Keratinocyte (primary cell): ENCODE results near the gene TUBB2B. TPM values are rescaled to one million over a fixed set of nuclear protein-coding genes. Genes with fewer than 3 reads are reported as not detected.

Experiments
- DNase-seq: peaks from one replicate; pipeline ENCODE4 v3.0.0-alpha.2; 2011; ENCODE audit warnings: low read depth, missing footprints, low spot score
- FAIRE-seq: peaks from 2 replicates; lab custom pipeline; 2011; peaks lifted over from hg19 to GRCh38; lab: Jason Lieb, UNC
- H2AFZ ChIP-seq: 2 replicates; pipeline ENCODE4 v1.6.0; 2012; ENCODE audit warnings: low read length, control low read depth, inconsistent platforms; ENCODE audit not compliant: control insufficient read depth
- H3K27ac ChIP-seq: 2 replicates; pipeline ENCODE4 v1.5.1; 2011; ENCODE audit warnings: low read length; ENCODE audit not compliant: control insufficient read depth, insufficient read depth
- H3K27me3 ChIP-seq: 3 replicates; pipeline ENCODE4 v1.6.0; 2011; ENCODE audit warnings: low read length; ENCODE audit not compliant: control insufficient read depth, insufficient read depth; ENCODE audit errors: extremely low read depth
- H3K36me3 ChIP-seq, 2 experiments: 2 replicates in 1 of 2; 3 replicates in 1 of 2; pipeline ENCODE4 v1.5.1; 2011; ENCODE audit warnings: low read length in 2 of 2, mild to moderate bottlenecking in 1 of 2; ENCODE audit not compliant: control insufficient read depth in 2 of 2, insufficient read depth in 2 of 2; ENCODE audit errors: extremely low read depth in 1 of 2
- H3K4me1 ChIP-seq: 3 replicates; pipeline ENCODE4 v1.5.1; 2011; ENCODE audit warnings: low read length; ENCODE audit not compliant: control insufficient read depth, insufficient read depth; ENCODE audit errors: extremely low read depth
- H3K4me2 ChIP-seq: 3 replicates; pipeline ENCODE4 v1.6.0; 2011; ENCODE audit warnings: low read depth, low read length; ENCODE audit not compliant: control insufficient read depth, insufficient read depth; ENCODE audit errors: extremely low read depth
- H3K4me3 ChIP-seq, 3 experiments: fragments of 200-600 bp in 1 of 3; sonication (generic) in 1 of 3; 2 replicates in 2 of 3; 3 replicates in 1 of 3; pipeline ENCODE4 v1.5.1; 2011 to 2016; ENCODE audit warnings: low read length in 3 of 3, mild to moderate bottlenecking in 3 of 3, control low read depth in 2 of 3, inconsistent platforms in 1 of 3, low read depth in 1 of 3, mixed read lengths in 1 of 3, mixed run types in 1 of 3, moderate library complexity in 1 of 3; ENCODE audit not compliant: control insufficient read depth in 2 of 3, insufficient read depth in 2 of 3; ENCODE audit errors: extremely low read depth in 1 of 3
- H3K79me2 ChIP-seq: 2 replicates; pipeline ENCODE4 v1.6.0; 2012; ENCODE audit warnings: low read length; ENCODE audit not compliant: control insufficient read depth, insufficient read depth
- H3K9ac ChIP-seq: 3 replicates; pipeline ENCODE4 v1.6.0; 2011; ENCODE audit warnings: low read length; ENCODE audit not compliant: control insufficient read depth, insufficient read depth; ENCODE audit errors: extremely low read depth
- H3K9me1 ChIP-seq: 3 replicates; pipeline ENCODE4 v1.6.0; 2011; ENCODE audit warnings: low read length; ENCODE audit not compliant: control insufficient read depth, insufficient read depth; ENCODE audit errors: extremely low read depth
- H3K9me3 ChIP-seq: 2 replicates; pipeline ENCODE4 v1.5.1; 2012; ENCODE audit warnings: low read depth, low read length; ENCODE audit not compliant: control insufficient read depth
- H4K20me1 ChIP-seq: 3 replicates; pipeline ENCODE4 v1.6.0; 2011; ENCODE audit warnings: low read length; ENCODE audit not compliant: control insufficient read depth, insufficient read depth; ENCODE audit errors: extremely low read depth
- CTCF ChIP-seq, 3 experiments: IDR thresholded peaks in 1 of 3; conservative IDR thresholded peaks in 1 of 3; optimal IDR thresholded peaks in 1 of 3; 2 replicates in 2 of 3; 3 replicates in 1 of 3; pipeline versions ENCODE3 to v1.5.1; 2011; ENCODE audit warnings: low read length in 3 of 3, mild to moderate bottlenecking in 3 of 3, moderate library complexity in 2 of 3, control low read depth in 1 of 3, inconsistent platforms in 1 of 3; ENCODE audit not compliant: insufficient read depth in 2 of 3; ENCODE audit errors: extremely low read depth in 1 of 3
- EZH2 ChIP-seq: IDR thresholded peaks from one replicate; pipeline ENCODE4 v1.6.1; 2012; ENCODE audit warnings: inconsistent platforms, mild to moderate bottlenecking, low read length, moderate library complexity
- dilution Hi-C: fragments of 300-500 bp; cut with MboI; formaldehyde crosslinking; loops from one replicate; pipeline ENCODE4 v1.7.0; 2020; ENCODE audit warnings: low sequenced_read_pairs; ENCODE audit not compliant: extremely low pct_ligation_motif_present
- polyA plus RNA-seq, 5 experiments: library from polyadenylated mRNA; depleted of rRNA in 3 of 5; stranded (reverse) in 3 of 5; stranded (forward) in 1 of 5; unstranded in 1 of 5; fragments of >200 nt; gene quantifications; 1 replicate in 1 of 5; 2 replicates in 3 of 5; 3 replicates in 1 of 5; pipeline versions ENCODE4 v1.2.1 to v1.2.3, GENCODE V29; 2011 to 2012; ENCODE audit warnings: missing spikeins in 2 of 5, low read depth in 1 of 5, low replicate concordance in 1 of 5

TUBB2B gene
- polyA plus RNA-seq, 1 donor (not counting 4 experiments of a cell fraction or from before 2014, with no cell fraction given): not detected

- Histone ChIP-seq H3K4me2 (no peak overlapping the region), H3K9ac (no peak overlapping the region), H3K9me1 (no peaks in the 10 kb centered on the region), H3K36me3 (peaks cover 15 to 38% of the 10 kb centered on the region in 2 experiments), H3K9me3 (no peaks in the 10 kb centered on the region), H2AFZ (no peak overlapping the region), H3K4me1 (peaks cover 4% of the 10 kb centered on the region), H3K27ac (no peak overlapping the region), H4K20me1 (peaks cover 22% of the 10 kb centered on the region), H3K27me3 (no peaks in the 10 kb centered on the region), H3K79me2 (peaks cover 52% of the 10 kb centered on the region), H3K4me3 (no peak overlapping the region)
- DNase-seq (no peak), FAIRE-seq (no peak)
- dilution Hi-C loops: no loop called here
- TF ChIP-seq EZH2 (no peak), CTCF (optimal IDR thresholded peaks at IDR 0.05 in 1 of 3, IDR thresholded peaks at IDR 0.05 in 1 of 3, conservative IDR thresholded peaks at IDR 0.05 in 1 of 3; ENCODE audit: extremely low read depth in 1 of 3, insufficient read depth in 2 of 3, low read length in 3 of 3) (no peak)
Measured at GRCh38 chr6:3266170-3266569, 38.7 kb upstream of the TUBB2B start.

- no peak for FAIRE-seq
- Histone ChIP-seq H3K79me2 (peaks cover 57% of the 10 kb centered on the region), H4K20me1 (peaks cover 18% of the 10 kb centered on the region)
Measured at GRCh38 chr6:3265671-3266070, 38.2 kb upstream of the TUBB2B start.

More at GRCh38 chr6:3265671-3266070, 38.2 kb upstream of the TUBB2B start:
- Histone ChIP-seq H3K27ac (no peak overlapping the region), H3K9me1 (no peaks in the 10 kb centered on the region), H3K36me3 (peaks cover 12 to 33% of the 10 kb centered on the region in 2 experiments), H3K4me2 (no peak overlapping the region), H3K27me3 (no peaks in the 10 kb centered on the region), H3K9ac (no peak overlapping the region), H3K4me3 (no peak overlapping the region), H3K4me1 (peaks cover 4% of the 10 kb centered on the region), H3K9me3 (no peaks in the 10 kb centered on the region), H2AFZ (no peak overlapping the region)
- no peak for TF ChIP-seq CTCF (optimal IDR thresholded peaks at IDR 0.05 in 1 of 3, IDR thresholded peaks at IDR 0.05 in 1 of 3, conservative IDR thresholded peaks at IDR 0.05 in 1 of 3; ENCODE audit: extremely low read depth in 1 of 3, insufficient read depth in 2 of 3, low read length in 3 of 3)
- no peak for TF ChIP-seq EZH2
- DNase-seq: no peak
- dilution Hi-C loops: no loop called here
